H1 (cell line): ENCODE data around the gene CHTF8. TPM values are rescaled to one million over a fixed set of nuclear protein-coding genes. Genes with fewer than 3 reads are reported as not detected.

Experiments used
- CTCF ChIA-PET: fragments of 300-600 bp; sonication (Branson Sonifier 250); formaldehyde crosslinking; loops from one replicate; lab custom pipeline; 2021; ENCODE audit not compliant: partially characterized antibody; lab: Charles Lee
- POLR2A ChIA-PET: fragments of 300-600 bp; sonication (Branson Sonifier 250); formaldehyde crosslinking; loops from one replicate; lab custom pipeline; 2021; ENCODE audit warnings: inconsistent platforms; ENCODE audit not compliant: partially characterized antibody; lab: Charles Lee
- DNase-seq, 2 experiments: peaks; one replicate each; pipeline versions ENCODE4 v3.0.0 to v3.0.0-alpha.2; 2010 to 2022; ENCODE audit warnings: low spot score in 2 of 2, low read depth in 1 of 2, mixed read lengths in 1 of 2
- FAIRE-seq: peaks from 2 replicates; lab custom pipeline; 2011; peaks lifted over from hg19 to GRCh38; lab: Jason Lieb, UNC
- H2AFZ ChIP-seq: 2 replicates; pipeline ENCODE4 v1.8.1; 2012; ENCODE audit warnings: low read length, inconsistent platforms
- H2AK5ac ChIP-seq: 2 replicates; pipeline ENCODE4 v1.6.1; 2013; ENCODE audit warnings: low read depth, low read length
- H2BK120ac ChIP-seq: replicated peaks from 2 replicates; pipeline ENCODE3; 2013; ENCODE audit warnings: low read depth, low read length, inconsistent platforms
- H2BK12ac ChIP-seq: 2 replicates; pipeline ENCODE4 v1.6.1; 2013; ENCODE audit warnings: low read depth, low read length
- H2BK15ac ChIP-seq: 2 replicates; pipeline ENCODE4 v1.6.1; 2013; ENCODE audit warnings: low read length
- H2BK20ac ChIP-seq: 2 replicates; pipeline ENCODE4 v1.6.1; 2013; ENCODE audit warnings: low read length
- H2BK5ac ChIP-seq: 2 replicates; pipeline ENCODE4 v1.6.1; 2013; ENCODE audit warnings: low read depth, low read length
- H3K14ac ChIP-seq: 2 replicates; pipeline ENCODE4 v1.6.1; 2013; ENCODE audit warnings: inconsistent platforms; ENCODE audit not compliant: insufficient read length
- H3K18ac ChIP-seq: 2 replicates; pipeline ENCODE4 v1.6.1; 2013; ENCODE audit warnings: low read length; ENCODE audit errors: extremely low read depth
- H3K23ac ChIP-seq: 2 replicates; pipeline ENCODE4 v1.6.1; 2013; ENCODE audit warnings: inconsistent platforms; ENCODE audit not compliant: insufficient read length
- H3K23me2 ChIP-seq: 2 replicates; pipeline ENCODE4 v1.6.1; 2013; ENCODE audit warnings: low read depth, low read length
- H3K27ac ChIP-seq: 2 replicates; pipeline ENCODE4 v1.6.1; 2011; ENCODE audit warnings: low read depth, low read length, inconsistent platforms
- H3K27me3 ChIP-seq, 4 experiments: replicated peaks in 1 of 4; 1 replicate in 1 of 4; 2 replicates in 3 of 4; pipeline versions ENCODE4 v1.6.1 to v1.8.1; 2011 to 2013; ENCODE audit warnings: low read length in 3 of 4, mild to moderate bottlenecking in 3 of 4, inconsistent platforms in 2 of 4, mixed read lengths in 2 of 4, moderate library complexity in 1 of 4; ENCODE audit not compliant: control insufficient read depth in 3 of 4, insufficient read depth in 3 of 4; ENCODE audit errors: extremely low read depth in 1 of 4
- H3K36me3 ChIP-seq, 4 experiments: 2 replicates each; pipeline versions ENCODE4 v1.6.1 to v1.8.1; 2011 to 2013; ENCODE audit warnings: mild to moderate bottlenecking in 4 of 4, low read length in 3 of 4, moderate library complexity in 2 of 4, control low read depth in 1 of 4, inconsistent platforms in 1 of 4; ENCODE audit not compliant: insufficient read depth in 4 of 4, control insufficient read depth in 2 of 4
- H3K4ac ChIP-seq: replicated peaks from 2 replicates; pipeline ENCODE3; 2013; ENCODE audit warnings: low read length, low read depth, mixed read lengths, inconsistent platforms; ENCODE audit not compliant: insufficient read length
- H3K4me1 ChIP-seq, 4 experiments: replicated peaks in 1 of 4; 1 replicate in 1 of 4; 2 replicates in 3 of 4; pipeline versions ENCODE4 v1.6.1 to v1.8.1; 2011 to 2013; ENCODE audit warnings: low read length in 3 of 4, inconsistent platforms in 2 of 4, mixed read lengths in 1 of 4; ENCODE audit not compliant: insufficient read depth in 4 of 4, control insufficient read depth in 3 of 4
- H3K4me2 ChIP-seq, 2 experiments: 2 replicates each; pipeline versions ENCODE4 v1.6.1 to v1.8.1; 2011 to 2013; ENCODE audit warnings: low read depth in 2 of 2, low read length in 2 of 2, control low read depth in 1 of 2, inconsistent platforms in 1 of 2, mild to moderate bottlenecking in 1 of 2; ENCODE audit not compliant: insufficient read depth in 1 of 2
- H3K4me3 ChIP-seq, 4 experiments: fragments of 200-600, 300-600 bp in 1 of 4; sonication (generic), shearing (Covaris generic), sonication (Bioruptor Twin) in 1 of 4; 2 replicates each; pipeline versions ENCODE4 v1.5.1 to v1.8.1; 2011 to 2016; ENCODE audit warnings: low read length in 4 of 4, low read depth in 3 of 4, control low read depth in 2 of 4, inconsistent platforms in 2 of 4, mild to moderate bottlenecking in 2 of 4, mixed read lengths in 1 of 4, moderate library complexity in 1 of 4; ENCODE audit not compliant: insufficient read depth in 2 of 4; ENCODE audit errors: extremely low read depth in 1 of 4
- H3K56ac ChIP-seq: replicated peaks from 2 replicates; pipeline ENCODE3; 2013; ENCODE audit warnings: low read depth, mild to moderate bottlenecking, mixed read lengths, low read length, inconsistent platforms; ENCODE audit not compliant: insufficient read length
- H3K79me1 ChIP-seq: 2 replicates; pipeline ENCODE4 v1.6.1; 2013; ENCODE audit warnings: low read depth, low read length, control low read depth
- H3K79me2 ChIP-seq, 2 experiments: 2 replicates each; pipeline versions ENCODE4 v1.6.1 to v1.8.1; 2012 to 2013; ENCODE audit warnings: low read length in 2 of 2, mild to moderate bottlenecking in 2 of 2, inconsistent platforms in 1 of 2; ENCODE audit not compliant: insufficient read depth in 2 of 2, control insufficient read depth in 1 of 2
- H3K9ac ChIP-seq, 4 experiments: replicated peaks in 1 of 4; 1 replicate in 1 of 4; 2 replicates in 3 of 4; pipeline versions ENCODE4 v1.6.1 to v1.8.1; 2011 to 2013; ENCODE audit warnings: low read depth in 3 of 4, low read length in 3 of 4, control low read depth in 2 of 4, mild to moderate bottlenecking in 2 of 4, moderate library complexity in 2 of 4, inconsistent platforms in 1 of 4; ENCODE audit errors: extremely low read depth in 1 of 4
- H3K9me3 ChIP-seq, 2 experiments: 2 replicates each; pipeline versions ENCODE4 v1.6.1 to v1.8.1; 2012 to 2013; ENCODE audit warnings: mild to moderate bottlenecking in 2 of 2, moderate library complexity in 2 of 2, control low read depth in 1 of 2, inconsistent platforms in 1 of 2, low read depth in 1 of 2, low read length in 1 of 2, mixed read lengths in 1 of 2; ENCODE audit not compliant: insufficient read depth in 2 of 2
- H4K20me1 ChIP-seq, 2 experiments: replicated peaks in 1 of 2; 2 replicates each; pipeline versions ENCODE3 to v1.8.1; 2011 to 2013; ENCODE audit warnings: inconsistent platforms in 2 of 2, low read length in 2 of 2, mild to moderate bottlenecking in 1 of 2; ENCODE audit not compliant: insufficient read depth in 2 of 2, control insufficient read depth in 1 of 2
- H4K5ac ChIP-seq: 2 replicates; pipeline ENCODE4 v1.6.1; 2013; ENCODE audit warnings: low read length, low read depth, mixed read lengths, inconsistent platforms; ENCODE audit not compliant: insufficient read length
- H4K8ac ChIP-seq: 2 replicates; pipeline ENCODE4 v1.8.0; 2013; ENCODE audit warnings: mild to moderate bottlenecking, moderate library complexity, low read length, inconsistent platforms; ENCODE audit not compliant: insufficient read depth; ENCODE audit errors: extremely low read depth
- H4K91ac ChIP-seq: replicated peaks from 2 replicates; pipeline ENCODE3; 2013; ENCODE audit warnings: low read length, mixed read lengths, inconsistent platforms; ENCODE audit not compliant: insufficient read length
- POLR2AphosphoS5 ChIP-seq: IDR thresholded peaks from 2 replicates; pipeline ENCODE4 v1.6.1; 2011; ENCODE audit warnings: low read depth, low read length
- RFX5 ChIP-seq: IDR thresholded peaks from 2 replicates; pipeline ENCODE4 v1.6.1; 2011; ENCODE audit warnings: low read depth, low read length, improper control_type of control experiment, borderline replicate concordance
- WGBS, 2 experiments: shearing (Covaris generic) in 1 of 2; methylation state at CpG; one replicate each; pipeline versions ENCODE4 v1.1.6 to v1.1.7; 2013 to 2015; ENCODE audit warnings: low lambda C conversion rate in 2 of 2, mixed read lengths in 2 of 2, inconsistent platforms in 1 of 2, low coverage in 1 of 2, missing lambda C conversion rate in 1 of 2; ENCODE audit not compliant: insufficient replicate concordance in 2 of 2, insufficient coverage in 1 of 2, insufficient read length in 1 of 2; ENCODE audit errors: extremely low coverage in 1 of 2, missing lambda C conversion rate in 1 of 2; 5-methylcytosine and 5-hydroxymethylcytosine counted together
- polyA plus RNA-seq, 7 experiments: library from polyadenylated mRNA; depleted of rRNA in 3 of 7; stranded (reverse) in 5 of 7; unstranded in 2 of 7; fragments of >200 nt in 5 of 7; fragments of 200-250 nt in 2 of 7; gene quantifications; 1 replicate in 5 of 7; 2 replicates in 1 of 7; 4 replicates in 1 of 7; pipeline versions ENCODE4 v1.2.1 to v1.2.3, GENCODE V29; 2011 to 2013; ENCODE audit warnings: missing spikeins in 2 of 7, mixed read lengths in 2 of 7
- total RNA-seq: library from RNA; stranded (reverse); fragmentation: NEBNext Ultra II Directional; extraction: Animal tissue kit (Norgen Biotek cat#: 25700); gene quantifications from 2 replicates; pipeline ENCODE4 v1.2.1, GENCODE V29; 2021

The CHTF8 gene
- total and polyA plus RNA-seq, 2 of the 8 experiments (the other 6 are each of a cell fraction or from before 2014, with no cell fraction given): 114 to 138 TPM

GRCh38 chr16:69141936-69142335 lies 9.5 kb upstream of the CHTF8 start:
- Histone ChIP-seq H4K8ac (no peak overlapping the region), H3K79me2 (peaks cover 0 to 16% of the 10 kb centered on the region in 2 experiments; a peak in 2 of 4 replicates), H3K23ac (no peak overlapping the region), H2BK15ac (no peak overlapping the region), H2BK20ac (no peak overlapping the region), H3K27ac (no peak overlapping the region), H3K27me3 (no peaks in the 10 kb centered on the region), H3K79me1 (no peaks in the 10 kb centered on the region; the same call in 1 of the 2 replicates), H3K9me3 (no peaks in the 10 kb centered on the region), H3K23me2 (no peaks in the 10 kb centered on the region), H3K56ac (no peak overlapping the region), H3K18ac (no peak overlapping the region), H2BK12ac (no peak overlapping the region), H2AK5ac (no peak overlapping the region), H4K5ac (no peak overlapping the region), H4K91ac (no peak overlapping the region), H2AFZ (no peak overlapping the region), H2BK120ac (no peak overlapping the region), H3K4me1 (no peaks in the 10 kb centered on the region), H3K36me3 (peaks cover 28 to 81% (median 71%) of the 10 kb centered on the region in 4 experiments), H3K4me2 (no peak overlapping the region), H3K14ac (no peak overlapping the region), H3K4ac (no peak overlapping the region), H2BK5ac (no peak overlapping the region), H3K4me3 (no peak overlapping the region), H3K9ac (no peak overlapping the region), H4K20me1 (peaks cover 4 to 5% of the 10 kb centered on the region in 2 experiments)
- no peak for FAIRE-seq
- no peak for DNase-seq
- POLR2A ChIA-PET: interaction anchor here (0.6 to 1.7 kb wide), 2 partner anchors 9 to 260 kb away, joined by 4 read pairs; partner anchors contain the start of genes CHTF8 and UTP4
- no peak for TF ChIP-seq RFX5
- TF ChIP-seq POLR2AphosphoS5: no peak
- WGBS, 2 experiments: 78% methylated on average over 2 of the region's 4 CpGs; no CpG with 5 or more reads in 1 of the 2 experiments
- CTCF ChIA-PET: interaction anchor here (0.6 to 1.3 kb wide), 2 partner anchors 10 to 116 kb away, joined by 3 read pairs; no protein-coding TSS in a partner anchor
